GM23248 (cell line): ENCODE data around the gene ALKBH1. TPM values are rescaled to one million over a fixed set of nuclear protein-coding genes. Genes with fewer than 3 reads are reported as not detected.
"Not testable (repeated sequence)": the region's sequence is repeated elsewhere in the genome, so short reads cannot be mapped to it uniquely, and the experiment has no call there.

Experiments used
- DNase-seq: peaks from one replicate; pipeline ENCODE4 v3.0.0-alpha.2; 2015
- H2AFZ ChIP-seq: fragments of 200-600 bp; sonication (generic); 2 replicates; pipeline ENCODE4 v1.6.1; 2016; ENCODE audit warnings: antibody characterized with exemption
- H3F3A ChIP-seq: fragments of 200-600 bp; sonication (generic); 2 replicates; pipeline ENCODE4 v1.6.1; 2016; ENCODE audit warnings: mild to moderate bottlenecking, antibody characterized with exemption, mixed run types; ENCODE audit not compliant: insufficient read depth
- H3K27ac ChIP-seq: fragments of 200-600 bp; sonication (generic); 2 replicates; pipeline ENCODE4 v1.5.1; 2016; ENCODE audit warnings: mild to moderate bottlenecking
- H3K27me3 ChIP-seq: fragments of 200-600 bp; sonication (generic); replicated peaks from 2 replicates; pipeline ENCODE4 v1.6.1; 2016; ENCODE audit warnings: mild to moderate bottlenecking; ENCODE audit not compliant: insufficient read depth
- H3K36me3 ChIP-seq: fragments of 200-600 bp; sonication (generic); 2 replicates; pipeline ENCODE4 v1.6.1; 2016; ENCODE audit warnings: low read depth, mild to moderate bottlenecking
- H3K4me1 ChIP-seq: fragments of 200-600 bp; sonication (generic); 2 replicates; pipeline ENCODE4 v1.6.1; 2016; ENCODE audit warnings: mild to moderate bottlenecking; ENCODE audit not compliant: insufficient read depth
- H3K4me2 ChIP-seq: fragments of 200-600 bp; sonication (generic); one replicate; pipeline ENCODE4 v1.6.1; 2016; ENCODE audit warnings: mild to moderate bottlenecking; ENCODE audit not compliant: unreplicated experiment
- H3K4me3 ChIP-seq: fragments of 200-600 bp; sonication (generic); 2 replicates; pipeline ENCODE4 v1.5.1; 2016; ENCODE audit warnings: mild to moderate bottlenecking
- H3K79me2 ChIP-seq: fragments of 200-600 bp; sonication (generic); 2 replicates; pipeline ENCODE4 v1.6.1; 2016; ENCODE audit warnings: mild to moderate bottlenecking; ENCODE audit not compliant: insufficient read depth
- H3K9ac ChIP-seq: fragments of 200-600 bp; sonication (generic); 2 replicates; pipeline ENCODE4 v1.6.1; 2016; ENCODE audit warnings: mild to moderate bottlenecking
- H3K9me2 ChIP-seq: fragments of 200-600 bp; sonication (generic); 2 replicates; pipeline ENCODE4 v1.6.1; 2016; ENCODE audit warnings: mixed run types, mild to moderate bottlenecking, moderate library complexity; ENCODE audit not compliant: insufficient read depth
- H3K9me3 ChIP-seq: fragments of 200-600 bp; sonication (generic); one replicate; pipeline ENCODE4 v1.6.1; 2017; ENCODE audit warnings: low read depth
- H4K20me1 ChIP-seq: fragments of 200-600 bp; sonication (generic); 2 replicates; pipeline ENCODE4 v1.6.0; 2016; ENCODE audit not compliant: insufficient read depth
- EZH2 ChIP-seq: fragments of 200-600 bp; sonication (generic); IDR thresholded peaks from 2 replicates; pipeline ENCODE4 v1.6.1; 2018; ENCODE audit warnings: antibody characterized with exemption, mild to moderate bottlenecking; ENCODE audit not compliant: insufficient read depth, poor library complexity, severe bottlenecking
- EZH2phosphoT487 ChIP-seq: fragments of 200-600 bp; sonication (generic); IDR thresholded peaks from 2 replicates; pipeline ENCODE4 v1.6.1; 2018; ENCODE audit warnings: antibody characterized with exemption, moderate library complexity, mild to moderate bottlenecking, low read depth; ENCODE audit not compliant: insufficient read depth
- WGBS, 2 experiments: methylation state at CpG; one replicate each; pipeline ENCODE4 v1.1.6; 2015 to 2017; ENCODE audit warnings: low lambda C conversion rate in 2 of 2, low coverage in 1 of 2; ENCODE audit errors: missing lambda C conversion rate in 2 of 2; 5-methylcytosine and 5-hydroxymethylcytosine counted together
- in situ Hi-C: fragments of 300-500 bp; cut with MboI; formaldehyde crosslinking; loops from 2 replicates; pipeline ENCODE4 v1.15.0; 2020
- polyA plus RNA-seq: library from polyadenylated mRNA; unstranded; fragments of >200 nt; fragmentation: Nextera tagmentation; extraction: Ambion mirVana; gene quantifications from 2 replicates; pipeline ENCODE4 v1.2.1, GENCODE V29; 2016
- total RNA-seq: library from RNA; depleted of rRNA; stranded (reverse); fragments of >200 nt; shearing (Covaris generic); gene quantifications from 2 replicates; pipeline ENCODE4 v1.2.3, GENCODE V29; 2014; rRNA removed

ALKBH1 gene, protein sequence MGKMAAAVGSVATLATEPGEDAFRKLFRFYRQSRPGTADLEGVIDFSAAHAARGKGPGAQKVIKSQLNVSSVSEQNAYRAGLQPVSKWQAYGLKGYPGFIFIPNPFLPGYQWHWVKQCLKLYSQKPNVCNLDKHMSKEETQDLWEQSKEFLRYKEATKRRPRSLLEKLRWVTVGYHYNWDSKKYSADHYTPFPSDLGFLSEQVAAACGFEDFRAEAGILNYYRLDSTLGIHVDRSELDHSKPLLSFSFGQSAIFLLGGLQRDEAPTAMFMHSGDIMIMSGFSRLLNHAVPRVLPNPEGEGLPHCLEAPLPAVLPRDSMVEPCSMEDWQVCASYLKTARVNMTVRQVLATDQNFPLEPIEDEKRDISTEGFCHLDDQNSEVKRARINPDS
- total RNA-seq: 13.2 and 13.4 TPM in 2 replicates
- polyA plus RNA-seq: 10.2 and 11.3 TPM in 2 replicates

DNA sequence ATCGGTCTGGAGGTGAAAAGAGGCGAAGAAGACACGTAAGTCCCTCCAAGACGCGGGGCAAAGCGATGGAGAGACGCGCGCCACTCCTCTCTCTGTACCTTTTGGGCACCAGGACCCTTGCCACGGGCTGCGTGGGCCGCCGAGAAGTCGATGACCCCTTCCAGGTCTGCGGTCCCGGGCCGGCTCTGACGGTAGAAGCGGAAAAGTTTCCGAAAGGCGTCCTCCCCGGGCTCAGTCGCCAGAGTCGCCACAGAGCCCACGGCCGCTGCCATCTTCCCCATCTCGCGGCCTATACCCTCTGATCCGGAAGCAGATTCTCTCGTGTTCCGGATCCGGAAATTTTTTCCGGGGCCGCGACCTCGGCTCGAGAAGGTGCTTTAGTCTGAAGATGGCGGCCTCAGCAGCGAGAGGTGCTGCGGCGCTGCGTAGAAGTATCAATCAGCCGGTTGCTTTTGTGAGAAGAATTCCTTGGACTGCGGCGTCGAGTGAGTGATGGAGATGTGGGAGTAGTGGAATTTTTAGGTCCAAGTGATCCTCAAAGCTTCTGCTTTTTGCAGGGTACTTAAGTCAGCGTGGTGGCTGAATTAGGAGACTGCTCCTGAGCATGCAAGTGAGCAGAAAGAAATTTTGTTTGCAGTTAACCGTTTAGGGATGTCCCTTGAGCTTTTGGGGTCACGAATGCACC lies at the start of gene ALKBH1, which contains the start of gene SLIRP:
Gene ALKBH1 (minus strand): TSS at position 300 of the 685 bp plus-strand sequence. CDS start 19 bp downstream, at position 281.
Gene SLIRP (plus strand): TSS at position 380 of the 685 bp plus-strand sequence. CDS start 9 bp downstream, at position 389.
- Histone ChIP-seq H3K79me2 (peaks cover 95% of the 10 kb centered on the region), H4K20me1 (no peaks in the 10 kb centered on the region), H3F3A (0 out of 2 replicates have a peak, but pooled peaks cover 5% of the 10 kb centered on the region), H3K9me3 (no peaks in the 10 kb centered on the region), H3K36me3 (peaks cover 14% of the 10 kb centered on the region), H3K4me3 (peak within 1 kb of the TSS; percentile 92), H3K9me2 (no peaks in the 10 kb centered on the region), H3K27ac (peak within 1 kb of the TSS; percentile 56), H2AFZ (peak within 1 kb of the TSS; percentile 95), H3K4me2 (peak within 1 kb of the TSS; percentile 98), H3K4me1 (peaks cover 18% of the 10 kb centered on the region), H3K9ac (peak within 1 kb of the TSS; percentile 85), H3K27me3 (no peaks in the 10 kb centered on the region)
- no peak for TF ChIP-seq EZH2
- TF ChIP-seq EZH2phosphoT487: no peak
- peak; percentile 94 for DNase-seq
- in situ Hi-C loops: loop anchor here (10.0 kb wide), 1 partner anchor 243 kb away; no protein-coding TSS in a partner anchor
- WGBS, 2 experiments: 1% methylated on average over 34 to 49 of the region's 49 CpGs

DNA sequence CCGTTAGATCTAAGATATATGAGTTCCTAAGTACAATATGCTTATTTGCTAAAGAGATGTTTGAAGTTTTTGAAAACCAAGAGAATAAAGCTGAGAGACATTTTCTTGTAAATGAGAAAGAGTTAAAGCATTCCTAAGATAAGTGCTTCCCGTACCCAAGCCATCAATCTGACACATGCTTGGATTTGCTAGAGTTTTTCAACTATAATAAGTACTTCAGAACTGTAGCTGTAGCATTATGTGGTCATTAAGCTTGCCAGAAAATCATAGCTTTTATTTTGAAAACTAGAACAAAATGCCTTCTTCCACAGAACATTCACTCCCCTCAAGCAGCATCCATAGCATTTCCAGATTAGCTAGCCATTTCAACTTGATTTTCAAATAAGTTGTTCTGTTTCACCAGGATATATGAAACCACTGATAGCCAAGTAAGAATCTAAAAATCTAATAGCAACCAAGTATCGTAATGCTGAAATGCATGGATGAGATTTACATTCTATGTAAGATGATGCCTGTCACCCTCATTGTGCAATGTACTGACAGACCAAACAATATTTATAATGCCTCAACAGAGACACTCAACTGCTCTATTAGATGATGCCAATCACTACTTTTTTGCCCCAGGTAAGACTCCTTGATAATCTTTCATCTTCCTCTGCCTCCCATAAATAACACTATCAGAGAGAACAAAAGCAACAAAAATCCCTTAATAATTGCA lies 45.1 kb upstream of the ALKBH1 start:
- DNase-seq: no peak
- Histone ChIP-seq H3K4me3 (no peak overlapping the region), H3K9me2 (no peaks in the 10 kb centered on the region), H3K27me3 (no peaks in the 10 kb centered on the region), H3K79me2 (peaks cover 92% of the 10 kb centered on the region), H3K9ac (no peak overlapping the region), H3F3A (no peaks in the 10 kb centered on the region), H4K20me1 (no peaks in the 10 kb centered on the region; the same call in 1 of the 2 replicates), H3K27ac (no peak overlapping the region), H3K36me3 (peaks cover 44% of the 10 kb centered on the region), H3K4me1 (no peaks in the 10 kb centered on the region), H2AFZ (no peak overlapping the region), H3K9me3 (no peaks in the 10 kb centered on the region), H3K4me2 (no peak overlapping the region)
- TF ChIP-seq EZH2phosphoT487 (no peak), EZH2 (no peak)
- in situ Hi-C loops: no loop called here
- WGBS, 2 experiments: 89 to 92% methylated on average over 3 of the region's 3 CpGs

DNA sequence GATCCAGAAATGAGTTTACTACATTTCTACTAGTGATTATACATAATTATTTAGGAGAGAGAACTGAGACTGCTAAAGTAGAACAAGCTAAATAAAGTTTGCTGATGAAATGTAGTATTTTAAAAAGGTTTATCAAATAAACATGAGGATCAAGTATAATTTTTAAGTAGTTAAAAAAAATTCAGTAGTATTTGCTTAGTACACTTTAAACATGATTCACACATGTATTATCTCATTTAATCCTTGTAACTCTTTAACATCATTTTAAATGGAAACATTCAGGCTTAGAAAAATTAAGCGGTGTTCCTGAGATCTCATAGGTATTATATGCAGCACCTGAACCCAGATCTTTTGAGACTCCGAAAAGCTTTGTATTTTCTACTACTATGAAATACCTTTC lies 44.4 kb upstream of the ALKBH1 start:
- H3F3A ChIP-seq: no peaks in the 10 kb centered on the region
- no peaks in the 10 kb centered on the region for H3K4me1 ChIP-seq
- H3K79me2 ChIP-seq: peaks cover 85% of the 10 kb centered on the region
- no peaks in the 10 kb centered on the region for H3K9me3 ChIP-seq
- no peak for TF ChIP-seq EZH2
- TF ChIP-seq EZH2phosphoT487: no peak
- DNase-seq: no peak
- H2AFZ ChIP-seq: no peak overlapping the region
- no peaks in the 10 kb centered on the region for H3K27me3 ChIP-seq
- H3K4me2 ChIP-seq: no peak overlapping the region
- peaks cover 44% of the 10 kb centered on the region for H3K36me3 ChIP-seq
- in situ Hi-C loops: no loop called here
- no peak overlapping the region for H3K4me3 ChIP-seq
- no peak overlapping the region for H3K27ac ChIP-seq
- H3K9ac ChIP-seq: no peak overlapping the region
- no peaks in the 10 kb centered on the region; the same call in 1 of the 2 replicates for H4K20me1 ChIP-seq
- WGBS, 2 experiments: 98 to 100% methylated on average over 2 of the region's 2 CpGs
- no peaks in the 10 kb centered on the region for H3K9me2 ChIP-seq

GRCh38 chr14:77747425-77747824 lies 39.6 kb upstream of the ALKBH1 start:
- H3K4me3 ChIP-seq, H3F3A ChIP-seq, H3K4me1 ChIP-seq, H2AFZ ChIP-seq, H3K9me2 ChIP-seq, H3K9me3 ChIP-seq, H4K20me1 ChIP-seq, in situ Hi-C loops, H3K27me3 ChIP-seq, DNase-seq, H3K27ac ChIP-seq, H3K4me2 ChIP-seq, H3K9ac ChIP-seq: not testable (repeated sequence)
- peaks cover 79% of the 10 kb centered on the region for H3K79me2 ChIP-seq
- 86 to 89% methylated on average over 7 to 33 of the region's 33 CpGs for WGBS, 2 experiments
- H3K36me3 ChIP-seq: peaks cover 42% of the 10 kb centered on the region
